ENCODE data around the gene ITIH5. TPM values are rescaled to one million over a fixed set of nuclear protein-coding genes. Genes with fewer than 3 reads are reported as not detected.

The ITIH5 gene
- total RNA-seq, 2 experiments from 2014 or later = not detected

DNA sequence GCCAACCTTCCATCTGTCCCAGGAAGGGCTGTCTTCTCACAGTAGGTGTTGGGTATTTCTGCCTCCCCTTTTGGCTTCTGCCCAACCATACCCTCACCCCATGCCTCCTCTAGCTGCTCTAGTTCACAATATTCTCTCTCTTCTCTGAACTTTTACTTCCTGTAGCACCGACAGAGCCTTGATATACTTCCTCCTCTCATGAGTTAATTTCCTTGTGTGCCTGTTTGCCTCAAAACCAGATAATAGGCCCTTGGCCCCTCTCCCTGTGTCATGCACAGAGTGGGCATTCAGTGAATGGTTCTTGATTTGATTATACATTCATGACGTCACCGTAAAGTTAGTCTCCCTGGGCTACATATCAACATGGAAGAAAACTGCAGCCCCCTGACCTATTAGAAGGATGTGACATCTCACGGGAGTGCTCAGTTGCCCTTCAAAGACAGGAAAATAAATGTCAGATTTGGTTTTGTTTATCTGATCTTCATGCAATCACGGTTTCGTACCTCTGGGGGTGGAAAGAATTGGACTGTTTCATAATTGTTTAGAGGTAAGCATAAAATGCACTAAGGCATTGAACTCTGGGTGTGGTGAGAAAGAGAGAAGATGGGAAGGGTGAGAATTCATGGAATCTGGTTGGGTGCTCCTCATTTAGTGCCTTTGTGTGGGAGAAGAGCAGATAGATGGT, 127.7 kb downstream of the ITIH5 start:
- POLR2A ChIA-PET = no interaction called here

GRCh38 chr10:7537126-7537525, 129.6 kb downstream of the ITIH5 start:
- POLR2A ChIA-PET = no interaction called here
- Mint-ChIP-seq H3K27me3 (ENCODE audit: low read depth) (peaks cover 2% of the 10 kb centered on the region), H3K4me1 (ENCODE audit: low read depth) (peaks cover 12% of the 10 kb centered on the region), H3K36me3 (ENCODE audit: low read depth) (peaks cover 9% of the 10 kb centered on the region), H3K9me3 (ENCODE audit: insufficient read depth) (peaks cover 7% of the 10 kb centered on the region), H3K27ac (no peak overlapping the region), H3K4me3 (no peak overlapping the region)
- CTCF ChIA-PET = interaction anchor here (2.6 kb wide), 2 partner anchors 12 to 150 kb away, joined by 9 to 14 read pairs; no protein-coding TSS in a partner anchor
- DNase-seq (no peak), ATAC-seq (no peak)

More for the DNA sequence above, 127.7 kb downstream of the ITIH5 start:
- H3K27me3 Mint-ChIP-seq (ENCODE audit: low read depth) = no peaks in the 10 kb centered on the region
- H3K9me3 Mint-ChIP-seq (ENCODE audit: insufficient read depth) = peaks cover 7% of the 10 kb centered on the region
- H3K4me3 Mint-ChIP-seq = no peak overlapping the region
- no peak for ATAC-seq
- peaks cover 12% of the 10 kb centered on the region for H3K4me1 Mint-ChIP-seq (ENCODE audit: low read depth)
- peak overlapping the region; percentile 70 for H3K27ac Mint-ChIP-seq
- CTCF ChIA-PET = interaction anchor here (1.0 to 2.6 kb wide), 3 partner anchors 14 to 148 kb away, joined by 4 to 14 read pairs (median 9); no protein-coding TSS in a partner anchor
- peaks cover 9% of the 10 kb centered on the region for H3K36me3 Mint-ChIP-seq (ENCODE audit: low read depth)
- no peak for DNase-seq

GRCh38 chr10:7534480-7534852, 132.3 kb downstream of the ITIH5 start:
- Mint-ChIP-seq H3K36me3 (ENCODE audit: low read depth) (peaks cover 9% of the 10 kb centered on the region), H3K4me1 (ENCODE audit: low read depth) (peaks cover 11% of the 10 kb centered on the region), H3K27ac (no peak overlapping the region), H3K9me3 (ENCODE audit: insufficient read depth) (peaks cover 7% of the 10 kb centered on the region), H3K27me3 (ENCODE audit: low read depth) (peaks cover 12% of the 10 kb centered on the region), H3K4me3 (no peak overlapping the region)
- ATAC-seq (no peak), DNase-seq (no peak)
- ChIA-PET POLR2A (no interaction called here), CTCF (interaction anchor here (0.9 to 2.8 kb wide), 2 partner anchors 9 to 152 kb away, joined by 3 to 21 read pairs; no protein-coding TSS in a partner anchor)

GRCh38 chr10:7533657-7534479, 132.9 kb downstream of the ITIH5 start:
- POLR2A ChIA-PET = no interaction called here
- Mint-ChIP-seq H3K27me3 (ENCODE audit: low read depth) (peaks cover 13% of the 10 kb centered on the region), H3K36me3 (ENCODE audit: low read depth) (peaks cover 7% of the 10 kb centered on the region), H3K9me3 (ENCODE audit: insufficient read depth) (peaks cover 7% of the 10 kb centered on the region), H3K4me1 (ENCODE audit: low read depth) (peaks cover 5% of the 10 kb centered on the region), H3K27ac (no peak overlapping the region), H3K4me3 (no peak overlapping the region)
- no peak for ATAC-seq
- CTCF ChIA-PET = interaction anchor here (0.8 to 2.8 kb wide), 3 partner anchors 8 to 153 kb away, joined by 3 to 21 read pairs (median 3); no protein-coding TSS in a partner anchor
- DNase-seq = no peak

DNA sequence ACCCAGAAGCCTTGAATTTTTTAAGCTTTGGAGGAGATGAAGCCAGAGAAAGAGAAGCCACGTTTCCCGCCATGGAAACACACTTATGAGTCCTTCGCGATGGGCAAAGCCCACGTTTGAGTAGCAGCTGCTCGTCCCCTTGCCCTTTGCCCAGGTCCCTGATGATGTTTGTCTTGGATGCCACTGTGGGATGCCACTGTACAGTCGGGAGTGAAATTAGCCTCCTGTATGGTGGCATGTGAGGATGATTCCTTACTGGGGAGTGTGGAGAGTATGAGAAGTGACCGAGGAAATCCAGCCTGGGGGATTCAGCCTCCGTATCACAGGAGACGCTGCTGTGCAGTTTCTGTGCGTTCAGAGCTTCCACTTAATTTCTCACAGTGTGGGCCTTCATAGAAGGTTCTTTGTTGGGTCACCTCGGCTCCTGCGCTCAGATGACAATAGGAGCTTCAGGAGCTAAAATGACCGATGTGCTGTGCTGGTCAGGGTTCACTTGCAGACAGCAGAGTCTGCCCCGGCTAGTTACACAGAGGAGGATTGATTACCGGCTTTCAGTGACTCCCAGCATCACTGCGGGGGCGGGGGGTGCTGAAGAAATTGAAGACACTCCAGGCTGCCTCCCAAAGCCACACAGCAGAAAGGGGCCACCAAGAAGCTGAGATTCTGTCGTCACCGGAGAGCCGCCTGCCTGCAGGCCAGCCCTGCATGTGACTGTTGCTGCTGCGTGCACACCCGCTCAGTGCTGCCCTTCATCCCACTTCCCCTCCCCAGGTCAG, 133.9 kb downstream of the ITIH5 start:
- POLR2A ChIA-PET = no interaction called here
- Mint-ChIP-seq H3K27me3 (ENCODE audit: low read depth) (peaks cover 18% of the 10 kb centered on the region), H3K4me1 (ENCODE audit: low read depth) (no peaks in the 10 kb centered on the region), H3K27ac (no peak overlapping the region), H3K36me3 (ENCODE audit: low read depth) (no peaks in the 10 kb centered on the region), H3K9me3 (ENCODE audit: insufficient read depth) (peaks cover 1% of the 10 kb centered on the region), H3K4me3 (no peak overlapping the region)
- DNase-seq (no peak), ATAC-seq (no peak)
- CTCF ChIA-PET = interaction anchor here (0.8 to 2.8 kb wide), 2 partner anchors 7 to 154 kb away, joined by 3 to 21 read pairs; no protein-coding TSS in a partner anchor

DNA sequence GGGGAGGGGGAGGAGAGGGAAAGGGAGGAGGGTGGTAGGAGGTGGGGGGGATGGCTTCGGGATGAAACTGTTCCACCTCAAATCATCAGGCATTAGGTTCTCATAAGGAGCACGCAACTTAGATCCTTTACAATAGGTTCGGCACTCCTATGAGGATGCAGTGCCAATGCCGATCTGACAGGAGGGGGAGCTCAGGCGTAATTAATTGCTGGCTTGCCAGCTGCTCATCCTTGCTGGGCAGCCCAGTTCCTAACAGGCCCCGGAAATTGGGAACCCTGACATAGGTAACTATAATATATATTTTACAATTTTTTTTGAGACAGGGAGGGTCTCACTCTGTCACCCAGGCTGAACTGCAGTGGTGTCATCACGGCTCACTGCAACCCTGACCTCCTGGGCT, 137.1 kb downstream of the ITIH5 start:
- H3K27ac Mint-ChIP-seq = no peak overlapping the region
- ChIA-PET CTCF (interaction anchor here (3.2 kb wide), 1 partner anchor 158 kb away, joined by 21 read pairs; no protein-coding TSS in a partner anchor), POLR2A (no interaction called here)
- no peaks in the 10 kb centered on the region for H3K9me3 Mint-ChIP-seq (ENCODE audit: insufficient read depth)
- peaks cover 24% of the 10 kb centered on the region for H3K27me3 Mint-ChIP-seq (ENCODE audit: low read depth)
- no peak overlapping the region for H3K4me3 Mint-ChIP-seq
- ATAC-seq = no peak
- no peak for DNase-seq
- H3K36me3 Mint-ChIP-seq (ENCODE audit: low read depth) = no peaks in the 10 kb centered on the region
- peaks cover 8% of the 10 kb centered on the region for H3K4me1 Mint-ChIP-seq (ENCODE audit: low read depth)

DNA sequence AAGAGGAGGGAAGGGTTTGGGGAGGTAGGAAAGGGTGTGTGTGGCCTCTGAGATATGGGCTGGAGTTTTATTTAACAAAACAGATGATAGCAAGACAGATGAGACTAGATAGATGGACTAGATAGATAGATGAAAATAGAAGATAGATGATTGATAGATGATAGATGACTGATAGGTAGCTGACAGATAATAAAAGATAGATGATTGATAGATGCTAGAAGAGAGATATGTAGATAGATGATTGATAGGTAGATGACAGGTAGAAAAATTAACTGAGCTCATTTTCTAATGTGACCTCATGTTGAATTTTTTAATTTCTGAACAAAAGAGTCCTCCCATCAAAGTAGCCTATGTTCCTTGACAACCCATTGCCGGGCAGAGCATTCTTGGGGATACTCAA, 139.3 kb downstream of the ITIH5 start:
- ChIA-PET CTCF (interaction anchor here (2.2 kb wide), 1 partner anchor 159 kb away, joined by 12 read pairs; no protein-coding TSS in a partner anchor), POLR2A (no interaction called here)
- DNase-seq = no peak
- H3K27me3 Mint-ChIP-seq (ENCODE audit: low read depth) = peaks cover 22% of the 10 kb centered on the region
- ATAC-seq = no peak
- H3K4me1 Mint-ChIP-seq (ENCODE audit: low read depth) = peaks cover 27% of the 10 kb centered on the region
- H3K9me3 Mint-ChIP-seq (ENCODE audit: insufficient read depth) = no peaks in the 10 kb centered on the region
- H3K27ac Mint-ChIP-seq = no peak overlapping the region
- peaks cover 7% of the 10 kb centered on the region for H3K36me3 Mint-ChIP-seq (ENCODE audit: low read depth)
- H3K4me3 Mint-ChIP-seq = no peak overlapping the region

DNA sequence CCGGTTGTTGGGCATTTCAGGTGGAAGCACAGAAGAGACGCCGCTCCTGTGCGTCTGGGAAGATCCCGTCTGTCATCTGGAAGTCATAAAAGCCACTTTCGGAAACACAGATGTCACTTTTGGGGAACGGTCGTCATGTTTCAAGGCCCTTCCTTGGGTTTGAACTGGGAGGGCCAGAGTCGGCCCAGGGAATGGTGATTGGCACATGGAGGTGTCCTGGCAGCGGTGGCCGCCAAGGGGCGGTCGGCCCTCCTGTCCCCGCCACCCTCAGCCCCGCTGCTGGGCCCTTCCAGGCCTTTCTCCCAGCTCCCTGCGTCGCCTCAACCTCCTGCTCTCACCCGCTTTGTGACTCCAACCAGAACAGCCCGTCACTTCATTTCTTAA, 140.8 kb downstream of the ITIH5 start:
- H3K27me3 Mint-ChIP-seq (ENCODE audit: low read depth) = peaks cover 18% of the 10 kb centered on the region
- peaks cover 9% of the 10 kb centered on the region for H3K36me3 Mint-ChIP-seq (ENCODE audit: low read depth)
- no peak overlapping the region for H3K4me3 Mint-ChIP-seq
- ATAC-seq (no peak), DNase-seq (no peak)
- peaks cover 42% of the 10 kb centered on the region for H3K4me1 Mint-ChIP-seq (ENCODE audit: low read depth)
- CTCF ChIA-PET = interaction anchor here (0.6 to 7.6 kb wide), 69 partner anchors 8 to 1782 kb away, joined by 3 to 132 read pairs (median 4); partner anchors contain the start of genes ATP5F1C, KIN, SFMBT2 and TAF3
- peaks cover 3% of the 10 kb centered on the region for H3K9me3 Mint-ChIP-seq (ENCODE audit: insufficient read depth)
- POLR2A ChIA-PET = no interaction called here
- no peak overlapping the region for H3K27ac Mint-ChIP-seq

- peak overlapping the region; percentile 0 for H3K27ac Mint-ChIP-seq
- ChIA-PET CTCF (interaction anchor here (0.6 to 7.6 kb wide), 73 partner anchors 9 to 1782 kb away, joined by 3 to 132 read pairs (median 4); partner anchors contain the start of genes ATP5F1C, KIN, SFMBT2 and TAF3), POLR2A (no interaction called here)
- H3K27me3 Mint-ChIP-seq (ENCODE audit: low read depth) = peaks cover 14% of the 10 kb centered on the region
- H3K4me1 Mint-ChIP-seq (ENCODE audit: low read depth) = peaks cover 47% of the 10 kb centered on the region
- ATAC-seq (peak; percentile 93), DNase-seq (peak; percentile 85)
- H3K9me3 Mint-ChIP-seq (ENCODE audit: insufficient read depth) = peaks cover 3% of the 10 kb centered on the region
- no peak overlapping the region for H3K4me3 Mint-ChIP-seq
- peaks cover 13% of the 10 kb centered on the region for H3K36me3 Mint-ChIP-seq (ENCODE audit: low read depth)
These were observed 141.3 kb downstream of the ITIH5 start for GRCh38 chr10:7525314-7526016.

GRCh38 chr10:7523656-7524055, 143.1 kb downstream of the ITIH5 start:
- H3K27me3 Mint-ChIP-seq (ENCODE audit: low read depth) = peaks cover 9% of the 10 kb centered on the region
- no peak overlapping the region for H3K4me3 Mint-ChIP-seq
- peaks cover 13% of the 10 kb centered on the region for H3K36me3 Mint-ChIP-seq (ENCODE audit: low read depth)
- POLR2A ChIA-PET = no interaction called here
- no peak for ATAC-seq
- H3K4me1 Mint-ChIP-seq (ENCODE audit: low read depth) = peaks cover 50% of the 10 kb centered on the region
- CTCF ChIA-PET = interaction anchor here (0.6 to 7.6 kb wide), 9 partner anchors 22 to 603 kb away, joined by 3 to 132 read pairs (median 3); no protein-coding TSS in a partner anchor
- no peak for DNase-seq
- H3K9me3 Mint-ChIP-seq (ENCODE audit: insufficient read depth) = peaks cover 3% of the 10 kb centered on the region
- peak overlapping the region; percentile 50 for H3K27ac Mint-ChIP-seq

All from activated CD8-positive, alpha-beta T cell treated with anti-CD3 and anti-CD28 coated beads, Interleukin-2, amount 10 ng/mL, durations not matched to agents 7 days and 5 days (primary cell).